GM19438 (cell line): Measurements from ENCODE around the gene MORC4.
"Not testable (repeated sequence)": the region's sequence is repeated elsewhere in the genome, so short reads cannot be mapped to it uniquely, and the experiment has no call there.

ENCODE experiments used
- ATAC-seq: cut with Tn5 transposase; IDR thresholded peaks from one replicate; pipeline ENCODE4 v1.9.1; 2021; ENCODE audit warnings: low read depth; ENCODE audit not compliant: unreplicated experiment

The MORC4 gene

GRCh38 chrX:107000013-107000515 lies at the start of gene MORC4:
Gene MORC4 (minus strand): TSS chrX:107000212. CDS start chrX:106999969, 243 bp downstream.
- ATAC-seq: peak; percentile 74

GRCh38 chrX:107047622-107048021 lies 47.6 kb upstream of the MORC4 start:
- ATAC-seq: no peak

- ATAC-seq: no peak
Observed at GRCh38 chrX:107029752-107030151, 29.7 kb upstream of the MORC4 start.

- no peak for ATAC-seq
Observed at GRCh38 chrX:107025545-107025944, 25.5 kb upstream of the MORC4 start.

GRCh38 chrX:107014936-107015335 lies 14.9 kb upstream of the MORC4 start:
- no peak for ATAC-seq

GRCh38 chrX:107008034-107008433 lies 8.0 kb upstream of the MORC4 start:
- ATAC-seq: no peak

- ATAC-seq: peak; percentile 24
Observed at GRCh38 chrX:106999002-106999975, 723 bp downstream of the MORC4 start.

GRCh38 chrX:106997611-106998010 lies 2.4 kb downstream of the MORC4 start:
- no peak for ATAC-seq

GRCh38 chrX:106995678-106996077 lies 4.3 kb downstream of the MORC4 start:
- no peak for ATAC-seq

GRCh38 chrX:106987488-106987887 lies 12.5 kb downstream of the MORC4 start:
- no peak for ATAC-seq

- ATAC-seq: no peak
Observed at GRCh38 chrX:106980952-106981626, 18.9 kb downstream of the MORC4 start.

GRCh38 chrX:106976416-106976815 lies 23.6 kb downstream of the MORC4 start:
- no peak for ATAC-seq

- no peak for ATAC-seq
Observed at GRCh38 chrX:106973433-106974149, 26.4 kb downstream of the MORC4 start.

GRCh38 chrX:106972896-106973295 lies 27.1 kb downstream of the MORC4 start:
- no peak for ATAC-seq

GRCh38 chrX:106966547-106966946 lies 33.5 kb downstream of the MORC4 start:
- not testable (repeated sequence) for ATAC-seq

GRCh38 chrX:106964290-106964689 lies 35.7 kb downstream of the MORC4 start:
- no peak for ATAC-seq

GRCh38 chrX:106963111-106963510 lies 36.9 kb downstream of the MORC4 start:
- ATAC-seq: no peak

GRCh38 chrX:106959901-106960300 lies 40.1 kb downstream of the MORC4 start:
- ATAC-seq: no peak

- no peak for ATAC-seq
Observed at GRCh38 chrX:106957856-106958255, 42.2 kb downstream of the MORC4 start.

GRCh38 chrX:106955004-106955772 lies 44.8 kb downstream of the MORC4 start:
- no peak for ATAC-seq
